Choroid plexus epithelial cell (primary cell): ENCODE measurements around the gene VASN.

Source experiments
- DNase-seq: peaks from one replicate; pipeline ENCODE4 v3.0.0-alpha.2; 2010; ENCODE audit warnings: low read depth
- H3K4me3 ChIP-seq: 2 replicates; pipeline ENCODE4 v1.5.1; 2011; ENCODE audit warnings: low read depth, mild to moderate bottlenecking, control low read depth, low read length, moderate library complexity
- TF ChIP-seq, protein P1 (sequence below): conservative IDR thresholded peaks from 2 replicates; pipeline ENCODE4 v1.5.1; 2011; ENCODE audit warnings: low read depth, mild to moderate bottlenecking, control low read depth, inconsistent platforms, low read length, moderate library complexity

Gene VASN

DNA sequence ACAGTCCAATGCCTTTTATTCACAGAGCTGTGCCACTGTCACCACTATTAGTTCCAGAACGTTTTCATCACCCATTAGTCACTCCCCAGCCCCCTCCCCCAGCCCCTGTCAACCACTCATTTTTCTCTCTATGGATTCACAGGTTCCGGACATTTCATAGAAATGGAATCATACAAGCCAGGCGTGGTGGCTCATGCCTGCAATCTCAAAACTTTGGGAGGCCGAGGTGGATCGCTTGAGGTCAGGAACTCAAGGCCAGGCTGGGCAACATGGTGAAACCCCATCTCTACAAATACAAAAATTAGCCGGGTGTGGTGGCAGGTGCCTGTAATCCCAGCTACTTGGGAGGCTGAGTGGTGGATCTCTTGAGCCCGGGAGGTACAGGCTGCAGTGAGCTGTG, 19.8 kb upstream of the VASN start:
- no peak for DNase-seq
- H3K4me3 ChIP-seq = no peak overlapping the region
- TF ChIP-seq, protein P1, sequence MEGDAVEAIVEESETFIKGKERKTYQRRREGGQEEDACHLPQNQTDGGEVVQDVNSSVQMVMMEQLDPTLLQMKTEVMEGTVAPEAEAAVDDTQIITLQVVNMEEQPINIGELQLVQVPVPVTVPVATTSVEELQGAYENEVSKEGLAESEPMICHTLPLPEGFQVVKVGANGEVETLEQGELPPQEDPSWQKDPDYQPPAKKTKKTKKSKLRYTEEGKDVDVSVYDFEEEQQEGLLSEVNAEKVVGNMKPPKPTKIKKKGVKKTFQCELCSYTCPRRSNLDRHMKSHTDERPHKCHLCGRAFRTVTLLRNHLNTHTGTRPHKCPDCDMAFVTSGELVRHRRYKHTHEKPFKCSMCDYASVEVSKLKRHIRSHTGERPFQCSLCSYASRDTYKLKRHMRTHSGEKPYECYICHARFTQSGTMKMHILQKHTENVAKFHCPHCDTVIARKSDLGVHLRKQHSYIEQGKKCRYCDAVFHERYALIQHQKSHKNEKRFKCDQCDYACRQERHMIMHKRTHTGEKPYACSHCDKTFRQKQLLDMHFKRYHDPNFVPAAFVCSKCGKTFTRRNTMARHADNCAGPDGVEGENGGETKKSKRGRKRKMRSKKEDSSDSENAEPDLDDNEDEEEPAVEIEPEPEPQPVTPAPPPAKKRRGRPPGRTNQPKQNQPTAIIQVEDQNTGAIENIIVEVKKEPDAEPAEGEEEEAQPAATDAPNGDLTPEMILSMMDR = no peak

- TF ChIP-seq, protein P1 = no peak
- no peak for DNase-seq
- H3K4me3 ChIP-seq = no peak overlapping the region
Observed at GRCh38 chr16:4352843-4353242, 18.8 kb upstream of the VASN start.

- TF ChIP-seq, protein P1 = no peak
- no peak for DNase-seq
- H3K4me3 ChIP-seq = no peak overlapping the region
Observed at GRCh38 chr16:4353675-4354074, 18.0 kb upstream of the VASN start.

- TF ChIP-seq, protein P1 = no peak
- no peak for DNase-seq
- no peak overlapping the region for H3K4me3 ChIP-seq
Observed at GRCh38 chr16:4354512-4355409, 16.9 kb upstream of the VASN start.

DNA sequence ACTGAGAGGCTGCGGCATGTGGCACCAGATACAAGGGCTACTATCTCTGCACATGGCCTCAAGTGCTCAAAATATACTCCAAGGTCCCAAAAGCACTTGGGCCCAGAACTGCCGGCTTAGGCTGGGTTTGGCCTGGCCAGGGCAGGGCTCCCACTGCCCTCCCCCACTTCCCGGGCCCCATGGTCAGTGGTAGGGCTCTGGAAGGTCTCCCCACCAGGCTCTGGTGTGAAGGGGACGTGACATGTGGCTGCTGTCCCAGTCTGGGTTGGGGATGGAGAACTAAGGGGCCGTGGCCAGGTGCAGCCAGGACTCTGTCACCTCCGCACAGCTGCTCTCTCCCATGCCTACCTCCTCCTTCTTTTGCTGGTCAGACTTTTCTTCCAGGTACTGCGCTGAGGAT, 14.8 kb upstream of the VASN start:
- no peak for DNase-seq

GRCh38 chr16:4358236-4358635, 13.4 kb upstream of the VASN start:
- TF ChIP-seq, protein P1 = no peak
- H3K4me3 ChIP-seq = no peak overlapping the region

More for the DNA sequence above, 14.8 kb upstream of the VASN start:
- H3K4me3 ChIP-seq = no peak overlapping the region
- TF ChIP-seq, protein P1 = no peak

More at GRCh38 chr16:4358236-4358635, 13.4 kb upstream of the VASN start:
- DNase-seq = no peak
